DMS79 (cell line): ENCODE measurements around the gene PLCL1.

Source experiments
- DNase-seq: peaks from one replicate; lab custom pipeline; 2025; lab: John Stamatoyannopoulos, UW

Gene PLCL1

GRCh38 chr2:197888321-197888720 lies 83.9 kb downstream of the PLCL1 start:
- no peak for DNase-seq

GRCh38 chr2:197889041-197889440 lies 84.6 kb downstream of the PLCL1 start:
- DNase-seq, result no peak

- no peak for DNase-seq
Measured at GRCh38 chr2:197890168-197890567, 85.8 kb downstream of the PLCL1 start.

DNA sequence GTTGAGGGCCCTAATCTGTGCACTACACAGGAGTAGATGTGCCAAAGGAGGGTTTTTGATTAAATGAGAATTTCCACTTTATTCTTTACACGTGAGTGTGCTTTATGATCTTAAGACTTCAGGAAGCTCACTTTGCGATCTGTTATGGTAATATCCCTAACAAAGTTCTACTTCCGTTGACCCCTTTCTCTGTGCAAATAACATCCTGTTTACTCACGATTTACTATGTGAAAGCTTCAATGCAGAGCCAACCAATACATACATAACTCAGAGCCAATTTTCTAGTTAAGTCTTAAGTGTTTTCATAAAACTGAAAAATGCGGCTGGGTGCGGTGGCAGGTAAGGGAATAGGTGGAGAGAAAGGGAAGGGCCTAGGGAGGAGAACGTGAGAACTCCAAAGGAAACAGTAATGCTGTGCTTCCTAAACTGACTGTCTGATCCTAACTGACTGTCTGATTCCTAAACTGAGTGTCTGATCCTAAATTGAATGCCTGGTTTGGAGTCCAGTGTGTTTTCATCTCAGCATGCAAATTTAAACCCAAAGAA lies 87.6 kb downstream of the PLCL1 start:
- no peak for DNase-seq

DNA sequence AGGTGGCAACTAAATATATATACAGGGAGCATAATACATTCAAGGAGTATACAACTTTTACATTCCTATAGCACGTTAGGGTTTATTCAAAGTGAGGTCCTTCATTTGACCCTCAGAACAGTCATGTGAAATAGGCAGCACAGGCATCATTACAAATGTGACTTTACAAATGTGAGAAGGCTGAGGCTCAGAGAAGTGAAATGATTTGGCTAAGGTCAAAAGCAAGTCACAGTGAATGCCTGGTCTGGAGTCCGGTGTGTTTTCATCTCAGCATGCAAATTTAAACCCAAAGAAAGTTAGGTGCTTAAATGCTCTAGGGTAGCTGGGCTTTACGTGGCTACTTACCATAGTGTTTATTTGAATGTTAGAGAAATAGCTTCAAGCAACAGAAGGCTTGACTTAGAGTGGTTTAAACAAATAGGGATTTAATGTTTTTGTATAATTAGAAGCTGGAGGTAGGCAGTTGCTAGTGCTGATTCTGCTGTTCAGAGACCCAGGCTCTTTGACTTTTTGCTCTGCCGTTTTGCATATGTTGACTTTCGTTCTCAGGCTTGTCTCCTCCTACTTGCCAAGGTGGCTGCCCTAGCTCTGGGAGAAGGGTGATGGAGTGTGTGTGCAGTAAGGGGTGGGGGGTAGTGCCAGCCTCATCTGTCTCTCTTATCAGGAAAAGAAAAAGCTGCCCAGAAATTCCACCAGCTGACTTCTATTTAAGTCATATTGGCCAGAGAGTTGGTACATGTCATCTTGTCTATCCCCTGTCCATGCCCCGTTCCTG lies 89.2 kb downstream of the PLCL1 start:
- no peak for DNase-seq

GRCh38 chr2:197894751-197895274 lies 90.4 kb downstream of the PLCL1 start:
- DNase-seq, result no peak

DNA sequence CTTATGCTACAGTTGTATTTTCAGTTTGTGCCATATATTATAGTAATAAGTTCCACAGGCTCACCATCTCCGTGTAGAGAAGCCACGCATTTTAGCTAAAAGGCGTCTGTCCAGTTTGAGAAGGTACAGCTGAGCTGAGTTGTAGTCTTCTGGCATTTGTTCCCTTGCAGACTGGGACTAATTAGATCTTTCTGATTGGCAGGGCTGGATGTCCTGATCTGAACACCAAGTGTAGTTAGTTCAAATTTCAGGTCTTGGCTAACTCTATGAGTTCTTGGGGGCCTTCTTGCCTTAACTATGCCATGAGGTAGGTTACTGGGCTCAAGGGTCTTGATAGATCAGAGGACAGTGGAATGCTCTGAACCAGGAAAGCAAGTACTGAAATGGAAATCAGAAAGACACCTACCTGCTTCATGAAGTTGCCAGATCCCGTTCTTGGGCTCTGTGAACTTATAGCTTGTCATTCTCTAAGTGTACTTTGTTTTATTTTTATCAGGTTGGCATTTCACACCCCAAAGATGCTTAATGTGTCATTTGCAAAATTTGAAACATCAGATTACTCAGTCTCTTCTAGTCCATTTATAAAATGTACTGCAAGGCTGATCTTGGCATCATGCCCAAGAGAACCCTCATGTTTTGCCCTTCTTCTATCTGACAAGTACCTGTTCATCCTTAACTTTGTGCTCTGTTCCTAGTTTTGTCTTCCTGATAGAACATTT lies 93.7 kb downstream of the PLCL1 start:
- DNase-seq, result no peak

- DNase-seq, result no peak
Measured at GRCh38 chr2:197904446-197904845, 100.1 kb downstream of the PLCL1 start.

GRCh38 chr2:197908156-197908555 lies 103.8 kb downstream of the PLCL1 start:
- no peak for DNase-seq

DNA sequence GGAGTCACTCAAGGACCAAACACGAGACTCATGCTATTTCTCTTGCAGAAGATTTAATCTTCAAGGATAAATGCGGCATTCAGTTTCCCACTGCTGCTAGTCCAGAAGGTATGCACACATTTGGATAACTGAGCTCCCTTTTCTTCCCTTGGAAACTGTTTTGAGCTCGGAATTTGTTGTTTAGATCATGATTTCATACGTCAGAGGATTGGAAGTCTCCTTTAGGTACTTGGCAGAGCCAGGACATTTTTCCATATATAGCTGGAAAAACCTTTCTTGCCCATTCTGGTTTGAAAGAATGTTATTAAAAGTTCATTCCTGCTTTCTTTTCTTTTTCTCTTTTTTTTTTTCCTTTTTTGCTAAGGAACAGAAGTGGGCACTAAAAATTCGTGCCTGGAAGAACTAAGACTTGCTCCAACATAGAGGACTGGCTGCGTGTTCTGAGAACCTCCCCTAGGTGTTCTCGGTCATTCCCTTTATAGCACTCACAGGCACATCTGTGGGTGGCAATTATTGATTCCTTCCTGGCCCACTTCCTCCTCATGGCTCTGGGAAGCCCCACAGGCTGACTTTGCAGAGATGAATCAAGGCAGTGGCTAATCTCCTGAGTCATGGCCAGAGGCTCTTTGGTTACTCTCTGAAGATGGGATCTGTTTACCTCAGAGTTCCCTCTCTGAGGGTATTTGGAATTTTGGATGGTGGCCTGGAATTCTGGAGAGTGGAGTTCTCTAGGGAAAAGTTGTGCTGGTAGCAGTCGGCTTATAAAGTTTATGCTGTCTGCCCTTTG lies 104.8 kb downstream of the PLCL1 start:
- no peak for DNase-seq

GRCh38 chr2:197911667-197912066 lies 107.3 kb downstream of the PLCL1 start:
- DNase-seq, result no peak

DNA sequence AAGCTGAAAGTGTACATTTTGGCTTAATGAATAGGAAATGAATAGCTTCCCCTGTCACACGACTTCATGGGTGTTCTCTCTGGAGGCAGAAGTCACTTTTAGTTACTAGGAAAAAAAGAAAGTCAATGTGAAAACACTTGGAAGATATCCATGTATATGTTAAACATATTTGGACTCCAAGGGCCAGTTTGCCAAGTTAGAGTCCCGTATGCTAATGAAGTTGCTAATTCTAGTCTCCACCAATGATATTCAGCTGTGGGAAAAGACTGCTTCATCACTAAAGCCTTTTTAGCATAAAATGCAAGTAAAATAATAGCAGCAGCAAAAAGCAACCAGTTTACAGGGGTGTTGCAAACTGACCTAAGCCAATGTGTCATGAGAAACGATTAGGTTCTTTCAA lies 108.7 kb downstream of the PLCL1 start:
- DNase-seq, result no peak

- DNase-seq, result no peak
Measured at GRCh38 chr2:197914778-197915177, 110.4 kb downstream of the PLCL1 start.

DNA sequence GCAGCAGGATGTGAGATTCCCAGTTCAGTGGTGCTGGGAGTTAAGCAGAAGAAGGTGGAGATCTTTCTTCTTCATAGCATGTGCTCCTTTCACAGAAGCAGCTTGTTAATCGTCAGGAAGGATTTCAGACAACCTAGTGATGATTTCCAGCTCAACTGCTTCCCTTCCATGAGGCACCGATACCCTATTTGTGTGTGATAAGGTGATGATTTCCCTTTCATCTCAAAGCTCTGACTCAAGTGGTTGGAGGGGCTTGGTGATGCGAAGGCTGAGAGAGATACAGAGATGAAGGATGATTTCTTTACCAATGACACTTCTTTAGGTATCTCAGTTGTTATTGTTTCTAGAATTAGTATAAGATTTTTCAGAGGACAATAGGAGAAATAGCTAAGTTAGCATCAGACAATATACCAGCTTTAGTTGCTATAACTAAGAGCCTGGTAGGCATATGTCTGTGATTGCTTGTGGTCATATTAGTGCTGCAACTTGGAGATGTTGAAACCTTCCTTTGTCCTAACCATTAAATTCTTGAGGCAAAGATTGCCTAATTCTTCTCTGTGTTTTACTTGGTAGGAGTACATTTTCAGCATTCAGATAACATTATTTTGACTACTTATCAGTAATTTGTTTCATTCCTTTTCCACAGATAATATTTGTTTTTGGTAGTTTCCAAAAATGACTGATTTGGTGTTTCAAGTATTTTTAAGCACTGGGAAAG lies 111.3 kb downstream of the PLCL1 start:
- DNase-seq, result no peak

DNA sequence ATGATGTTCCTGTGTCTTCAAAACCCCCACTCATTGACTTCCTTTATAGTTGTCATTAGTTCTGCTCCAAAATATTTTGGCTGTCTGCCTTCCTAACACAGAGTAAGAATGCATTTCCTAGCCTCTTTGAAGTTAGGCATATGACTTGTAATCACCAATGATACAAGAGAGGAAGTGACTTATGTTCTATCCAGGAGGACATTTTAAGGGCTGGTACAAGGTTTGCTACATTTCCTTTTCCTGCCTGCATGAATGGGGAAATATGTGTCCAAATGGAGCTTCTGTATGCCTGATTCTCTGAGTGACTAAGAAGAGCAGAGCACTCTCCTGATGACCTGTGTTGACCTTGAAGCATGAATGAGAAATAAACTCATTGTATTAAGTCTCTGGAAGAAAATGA lies 115.1 kb downstream of the PLCL1 start:
- DNase-seq, result no peak

- no peak for DNase-seq
Measured at GRCh38 chr2:197920088-197920487, 115.7 kb downstream of the PLCL1 start.

DNA sequence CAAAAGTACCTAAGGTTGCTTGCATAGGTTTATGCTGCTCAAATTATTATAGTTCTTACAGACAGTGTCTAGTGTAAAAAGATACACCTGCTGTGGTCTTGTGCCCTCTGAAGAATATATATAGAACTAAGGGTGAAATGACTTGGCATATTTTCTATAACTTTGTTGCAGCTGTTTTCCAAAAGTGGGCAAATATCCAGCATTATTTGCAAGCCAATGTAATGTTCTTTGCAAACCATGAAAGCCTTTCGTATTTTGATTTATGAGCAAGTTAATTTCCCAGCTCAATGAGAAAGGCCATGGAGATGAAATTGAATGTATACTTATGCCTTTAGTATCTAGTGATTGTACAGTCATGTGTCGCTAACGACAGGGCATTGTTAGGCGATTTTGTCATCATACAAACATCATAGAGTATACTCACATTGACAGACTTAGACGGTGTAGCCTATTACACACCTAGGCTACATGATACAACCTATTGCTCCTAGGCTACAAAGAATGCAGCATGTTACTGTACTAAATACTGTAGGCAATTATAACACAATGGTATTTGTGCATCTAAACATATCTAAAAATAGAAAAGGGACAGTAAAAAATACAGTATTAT lies 116.3 kb downstream of the PLCL1 start:
- no peak for DNase-seq

- no peak for DNase-seq
Measured at GRCh38 chr2:197924483-197924882, 120.1 kb downstream of the PLCL1 start.

DNA sequence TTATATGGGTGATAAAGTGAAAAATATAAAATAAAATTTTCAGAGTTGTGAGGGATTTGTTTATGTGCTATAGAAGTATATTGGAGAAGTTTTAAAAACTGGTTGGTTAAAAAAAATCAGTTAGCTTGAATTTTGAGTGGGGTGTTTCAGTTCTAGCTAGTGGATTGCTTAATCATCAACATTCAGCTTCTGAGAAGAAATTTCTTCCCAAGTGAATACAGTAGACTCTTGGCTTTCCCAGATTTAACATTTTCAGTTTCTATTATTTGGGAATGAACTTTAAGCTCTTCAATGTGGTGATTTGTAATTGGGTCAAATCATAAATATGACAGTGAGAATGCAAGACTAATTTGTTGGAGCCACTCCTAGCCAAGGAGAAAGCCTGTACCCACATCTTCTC lies 120.8 kb downstream of the PLCL1 start:
- no peak for DNase-seq

DNA sequence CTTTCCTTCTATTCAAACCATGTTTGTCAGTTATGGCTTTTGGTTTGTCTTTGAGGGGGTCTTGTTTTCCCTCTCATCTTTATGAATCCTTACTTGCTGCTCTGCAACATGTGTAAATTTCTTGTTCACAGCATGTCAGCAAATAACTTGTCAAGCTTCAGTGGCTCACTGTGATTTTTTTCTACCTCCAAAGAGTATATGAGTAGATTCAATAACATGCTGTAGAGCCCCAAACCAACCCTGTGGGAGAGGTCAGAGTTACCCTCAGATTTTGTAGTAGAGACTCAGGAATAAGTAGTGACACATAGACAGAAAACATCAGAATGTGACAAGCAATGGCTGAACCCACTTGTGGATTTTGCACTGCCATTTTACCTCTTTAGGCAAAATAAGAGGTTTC lies 121.6 kb downstream of the PLCL1 start:
- DNase-seq, result no peak

DNA sequence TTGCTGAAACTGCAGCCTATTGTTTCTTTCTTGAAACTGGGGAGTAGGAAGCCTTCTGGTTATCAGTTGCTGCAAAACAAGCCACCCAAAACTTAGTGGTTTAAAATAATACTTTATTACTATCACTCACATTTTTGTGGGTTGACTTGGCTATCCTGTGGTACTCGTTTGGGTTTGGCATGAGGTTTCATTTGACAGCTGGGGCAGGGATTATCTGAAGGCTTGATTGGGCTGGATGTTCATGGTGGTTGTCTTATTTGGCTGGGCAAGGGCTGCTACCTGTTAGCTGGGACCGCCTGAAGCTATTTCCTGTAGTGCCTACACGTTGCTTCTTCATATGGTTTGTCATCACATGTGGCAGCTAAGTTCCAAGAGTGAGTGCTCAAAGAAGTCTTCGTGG lies 122.3 kb downstream of the PLCL1 start:
- no peak for DNase-seq
